Measurements from ENCODE around the gene CAMK2G. TPM values are rescaled to one million over a fixed set of nuclear protein-coding genes. Genes with fewer than 3 reads are reported as not detected.
"Not testable (repeated sequence)": the region's sequence is repeated elsewhere in the genome, so short reads cannot be mapped to it uniquely, and the experiment has no call there.

Gene CAMK2G
- total RNA-seq (2014; rRNA removed; shearing (Covaris generic)) = 12.5 and 17.6 TPM in 2 replicates

- H3K36me3 ChIP-seq = peaks cover 12% of the 10 kb centered on the region; the same call in 1 of the 2 replicates
- no peaks in the 10 kb centered on the region for H3K9me3 ChIP-seq (replicated peaks)
- DNase-seq (ENCODE audit: low read depth in 1 of 2, low spot score in 2 of 2) = peak; percentile 73 to 90
- H3K4me1 ChIP-seq (replicated peaks) = peaks cover 10% of the 10 kb centered on the region
- H3K27me3 ChIP-seq (replicated peaks) = no peaks in the 10 kb centered on the region
- H3K4me3 ChIP-seq = peak within 1 kb of the TSS; percentile 90
- H3K27ac ChIP-seq = no peak within 1 kb of the TSS
Measured at GRCh38 chr10:73874267-73875138, at the start of gene CAMK2G. Gene CAMK2G (minus strand): TSS chr10:73874555. CDS start chr10:73874461, 94 bp downstream.

DNA sequence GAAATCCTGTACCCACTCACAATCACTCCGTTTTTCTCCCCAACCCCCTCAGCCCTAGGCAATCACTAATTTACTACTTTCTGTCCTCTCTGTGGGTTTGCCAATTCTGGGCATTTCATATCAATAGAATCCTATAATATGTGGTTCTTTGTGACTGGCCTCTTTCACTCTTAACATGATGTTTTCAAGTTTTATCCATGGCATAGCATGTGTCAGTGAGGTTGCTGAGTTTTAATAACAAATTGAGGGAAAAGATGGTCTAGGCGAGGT, 48.4 kb upstream of the CAMK2G start:
- Histone ChIP-seq H3K4me1 (replicated peaks) (peaks cover 15% of the 10 kb centered on the region), H3K27ac (no peak overlapping the region), H3K27me3 (replicated peaks) (no peaks in the 10 kb centered on the region), H3K9me3 (replicated peaks) (0 out of 2 replicates have a peak, but pooled peaks cover 5% of the 10 kb centered on the region), H3K36me3 (no peaks in the 10 kb centered on the region), H3K4me3 (no peak overlapping the region)
- DNase-seq (ENCODE audit: low read depth in 1 of 2, low spot score in 2 of 2) = no peak

DNA sequence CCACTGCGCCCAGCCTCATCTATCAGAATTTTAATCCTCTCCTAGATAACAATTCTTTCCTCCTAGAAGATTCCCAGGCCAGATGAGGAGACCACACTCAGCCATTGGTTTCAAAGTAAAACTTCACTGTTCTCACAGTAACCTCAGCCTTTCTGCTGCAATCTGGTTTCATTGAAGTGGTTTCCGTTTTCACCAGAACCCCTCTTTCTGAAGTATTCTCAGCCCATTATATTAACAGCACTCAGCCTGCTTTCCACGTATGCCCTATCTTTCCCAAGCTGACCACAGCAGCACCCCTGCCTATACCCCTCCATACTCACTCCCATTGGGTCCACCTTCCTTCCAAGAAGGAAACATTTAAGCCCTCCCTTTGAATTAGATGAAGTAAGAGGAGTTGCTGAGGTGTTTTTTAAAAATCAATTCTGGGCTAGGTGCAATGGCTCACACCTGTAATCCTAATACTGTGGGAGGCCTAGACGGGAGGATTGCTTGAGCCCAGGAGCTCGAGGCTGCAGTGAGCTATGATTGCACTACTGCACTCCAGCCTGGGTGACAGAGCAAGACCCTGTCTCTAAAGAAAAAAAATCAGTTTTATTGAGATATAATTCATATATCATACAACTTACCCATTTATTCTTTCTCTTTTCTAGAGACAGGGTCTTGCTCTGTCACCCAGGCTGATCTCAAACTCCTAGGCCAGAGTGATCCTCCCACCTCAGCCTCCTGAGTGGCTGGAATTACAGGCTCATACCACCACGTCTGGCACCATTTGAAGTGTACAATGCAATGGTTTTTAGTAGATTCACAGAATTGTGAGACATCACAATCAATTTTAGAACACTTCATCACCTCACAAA, 47.9 kb upstream of the CAMK2G start:
- no peak overlapping the region for H3K27ac ChIP-seq
- H3K9me3 ChIP-seq (replicated peaks) = 0 out of 2 replicates have a peak, but pooled peaks cover 5% of the 10 kb centered on the region
- no peaks in the 10 kb centered on the region for H3K36me3 ChIP-seq
- DNase-seq (ENCODE audit: low read depth in 1 of 2, low spot score in 2 of 2) = no peak
- no peaks in the 10 kb centered on the region for H3K27me3 ChIP-seq (replicated peaks)
- no peak overlapping the region for H3K4me3 ChIP-seq
- H3K4me1 ChIP-seq (replicated peaks) = peaks cover 20% of the 10 kb centered on the region

DNA sequence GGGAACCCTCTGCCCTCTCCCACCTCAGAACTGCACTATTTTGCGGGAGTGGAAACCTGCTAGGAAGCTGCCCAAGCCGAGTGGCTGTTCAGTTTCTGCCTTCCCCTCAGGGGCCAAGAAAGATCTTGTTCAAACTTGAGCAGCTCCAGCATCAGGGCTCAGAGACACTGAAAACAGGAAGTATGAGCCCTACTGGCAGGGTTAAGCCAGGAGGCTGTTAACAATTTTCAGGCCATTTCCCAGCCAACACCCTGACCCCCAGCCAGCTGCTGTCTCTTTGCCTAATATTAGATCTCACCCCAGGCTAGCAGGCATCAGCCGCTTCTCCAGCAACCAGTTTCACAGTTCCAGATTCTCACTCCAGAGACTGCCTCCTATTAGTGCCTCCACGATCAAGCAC, 45.7 kb upstream of the CAMK2G start:
- no peak for DNase-seq (ENCODE audit: low read depth in 1 of 2, low spot score in 2 of 2)
- Histone ChIP-seq H3K4me3 (no peak overlapping the region), H3K27ac (no peak overlapping the region), H3K36me3 (no peaks in the 10 kb centered on the region), H3K27me3 (replicated peaks) (no peaks in the 10 kb centered on the region), H3K4me1 (replicated peaks) (peaks cover 28% of the 10 kb centered on the region), H3K9me3 (replicated peaks) (0 out of 2 replicates have a peak, but pooled peaks cover 5% of the 10 kb centered on the region)

- DNase-seq (ENCODE audit: low read depth in 1 of 2, low spot score in 2 of 2); H3K27me3 ChIP-seq (replicated peaks); H3K4me3 ChIP-seq; H3K9me3 ChIP-seq (replicated peaks); H3K36me3 ChIP-seq; H3K27ac ChIP-seq: not testable (repeated sequence)
- peaks cover 24% of the 10 kb centered on the region for H3K4me1 ChIP-seq (replicated peaks)
Measured at GRCh38 chr10:73919481-73919880, 45.1 kb upstream of the CAMK2G start.

DNA sequence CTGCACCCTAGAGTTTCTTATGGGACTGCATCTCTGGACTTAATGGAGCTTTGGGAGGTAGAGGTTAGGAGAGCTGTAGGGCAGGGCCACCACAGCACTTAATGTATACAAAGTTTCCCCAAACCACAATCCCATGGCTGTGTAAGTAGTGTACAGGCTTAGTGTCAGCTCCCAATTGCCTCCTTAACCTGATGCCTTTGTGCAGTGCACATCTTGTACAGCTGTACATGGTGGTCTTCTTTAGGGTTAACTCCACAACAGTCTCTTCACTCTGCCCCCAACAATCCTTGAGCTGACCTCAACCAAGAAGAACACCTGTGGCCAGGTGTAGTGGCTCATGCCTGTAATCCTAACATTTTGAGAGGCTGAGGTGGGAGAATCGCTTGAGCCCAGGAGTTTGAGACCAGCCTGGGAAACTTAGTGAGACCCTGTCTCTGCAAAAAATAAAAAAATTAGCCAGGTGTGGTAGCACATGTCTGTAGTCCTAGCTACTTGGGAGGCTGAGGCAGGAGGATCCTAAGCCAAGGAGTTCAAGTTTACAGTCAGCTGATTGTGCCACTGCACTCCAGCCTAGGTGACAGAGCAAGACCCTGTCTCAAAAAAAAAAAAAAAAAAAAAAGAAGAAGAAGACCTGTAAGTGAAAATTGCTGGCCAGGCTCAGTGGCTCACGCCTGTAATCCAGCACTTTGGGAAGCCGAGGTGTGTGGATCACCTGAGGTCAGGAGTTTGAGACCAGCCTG, 43.4 kb upstream of the CAMK2G start:
- peaks cover 13% of the 10 kb centered on the region for H3K4me1 ChIP-seq (replicated peaks)

DNA sequence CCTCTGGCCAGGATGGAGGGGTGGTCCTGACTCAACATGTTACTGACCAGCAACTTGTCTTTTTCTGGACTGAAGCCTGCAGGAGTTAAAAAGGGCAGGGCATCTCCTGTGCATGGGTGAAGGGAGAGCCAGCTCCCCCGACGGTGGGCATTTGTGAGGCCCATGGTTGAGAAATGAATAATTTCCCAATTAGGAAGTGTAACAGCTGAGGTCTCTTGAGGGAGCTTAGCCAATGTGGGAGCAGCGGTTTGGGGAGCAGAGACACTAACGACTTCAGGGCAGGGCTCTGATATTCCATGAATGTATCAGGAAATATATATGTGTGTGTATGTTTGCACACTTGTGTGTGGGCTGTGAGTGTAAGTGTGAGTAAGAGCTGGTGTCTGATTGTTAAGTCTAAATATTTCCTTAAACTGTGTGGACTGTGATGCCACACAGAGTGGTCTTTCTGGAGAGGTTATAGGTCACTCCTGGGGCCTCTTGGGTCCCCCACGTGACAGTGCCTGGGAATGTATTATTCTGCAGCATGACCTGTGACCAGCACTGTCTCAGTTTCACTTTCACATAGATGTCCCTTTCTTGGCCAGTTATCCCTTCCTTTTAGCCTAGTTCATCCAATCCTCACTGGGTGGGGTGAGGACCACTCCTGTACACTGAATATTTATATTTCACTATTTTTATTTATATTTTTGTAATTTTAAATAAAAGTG, 42.6 kb upstream of the CAMK2G start:
- H3K27ac ChIP-seq = no peak overlapping the region
- no peak for DNase-seq (ENCODE audit: low read depth in 1 of 2, low spot score in 2 of 2)
- H3K4me1 ChIP-seq (replicated peaks) = peaks cover 13% of the 10 kb centered on the region
- H3K9me3 ChIP-seq (replicated peaks) = 0 out of 2 replicates have a peak, but pooled peaks cover 5% of the 10 kb centered on the region
- H3K27me3 ChIP-seq (replicated peaks) = no peaks in the 10 kb centered on the region
- no peaks in the 10 kb centered on the region for H3K36me3 ChIP-seq
- H3K4me3 ChIP-seq = no peak overlapping the region

More for the DNA sequence above, 43.4 kb upstream of the CAMK2G start:
- Histone ChIP-seq H3K27me3 (replicated peaks) (no peaks in the 10 kb centered on the region), H3K4me3 (no peak overlapping the region), H3K9me3 (replicated peaks) (0 out of 2 replicates have a peak, but pooled peaks cover 5% of the 10 kb centered on the region), H3K36me3 (no peaks in the 10 kb centered on the region), H3K27ac (no peak overlapping the region)
- no peak for DNase-seq (ENCODE audit: low read depth in 1 of 2, low spot score in 2 of 2)

DNA sequence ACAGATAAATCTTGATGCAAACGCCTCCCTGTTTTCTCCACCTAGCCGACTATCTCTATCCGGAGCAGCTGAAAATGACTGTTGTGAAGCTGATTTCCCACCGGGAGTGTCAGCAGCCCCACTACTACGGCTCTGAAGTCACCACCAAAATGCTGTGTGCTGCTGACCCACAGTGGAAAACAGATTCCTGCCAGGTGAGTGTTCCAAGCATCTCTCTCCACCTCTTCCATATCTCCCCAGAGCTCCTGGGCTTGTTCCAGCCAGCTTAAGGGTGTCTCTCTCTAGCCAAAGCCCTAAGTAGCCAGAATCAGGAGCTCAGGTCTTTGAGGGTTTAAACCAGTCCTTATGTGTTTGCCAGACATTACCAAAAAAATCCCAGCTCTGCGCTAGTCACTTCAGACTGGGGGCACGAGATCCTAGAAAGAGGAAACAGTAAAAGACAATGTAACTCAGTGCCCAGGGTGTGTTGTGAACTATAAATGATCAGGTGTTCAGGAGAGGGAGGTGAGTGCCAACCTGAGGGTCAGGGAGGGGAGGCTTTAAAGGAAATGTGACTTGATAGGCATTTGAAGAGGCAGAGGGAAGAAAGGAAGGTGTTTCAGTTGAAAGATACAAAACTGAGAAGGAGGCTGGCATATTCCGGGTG, 41.0 kb upstream of the CAMK2G start:
- DNase-seq (ENCODE audit: low read depth in 1 of 2, low spot score in 2 of 2) = no peak
- no peak overlapping the region for H3K4me3 ChIP-seq
- H3K27ac ChIP-seq = no peak overlapping the region
- 0 out of 2 replicates have a peak, but pooled peaks cover 5% of the 10 kb centered on the region for H3K9me3 ChIP-seq (replicated peaks)
- H3K27me3 ChIP-seq (replicated peaks) = no peaks in the 10 kb centered on the region
- no peaks in the 10 kb centered on the region for H3K36me3 ChIP-seq
- peaks cover 27% of the 10 kb centered on the region for H3K4me1 ChIP-seq (replicated peaks)

- Histone ChIP-seq H3K9me3 (replicated peaks) (0 out of 2 replicates have a peak, but pooled peaks cover 4% of the 10 kb centered on the region), H3K36me3 (no peaks in the 10 kb centered on the region), H3K27me3 (replicated peaks) (no peaks in the 10 kb centered on the region), H3K4me3 (no peak overlapping the region), H3K27ac (no peak overlapping the region), H3K4me1 (replicated peaks) (peaks cover 39% of the 10 kb centered on the region)
- no peak for DNase-seq (ENCODE audit: low read depth in 1 of 2, low spot score in 2 of 2)
Measured at GRCh38 chr10:73914036-73914435, 39.7 kb upstream of the CAMK2G start.

DNA sequence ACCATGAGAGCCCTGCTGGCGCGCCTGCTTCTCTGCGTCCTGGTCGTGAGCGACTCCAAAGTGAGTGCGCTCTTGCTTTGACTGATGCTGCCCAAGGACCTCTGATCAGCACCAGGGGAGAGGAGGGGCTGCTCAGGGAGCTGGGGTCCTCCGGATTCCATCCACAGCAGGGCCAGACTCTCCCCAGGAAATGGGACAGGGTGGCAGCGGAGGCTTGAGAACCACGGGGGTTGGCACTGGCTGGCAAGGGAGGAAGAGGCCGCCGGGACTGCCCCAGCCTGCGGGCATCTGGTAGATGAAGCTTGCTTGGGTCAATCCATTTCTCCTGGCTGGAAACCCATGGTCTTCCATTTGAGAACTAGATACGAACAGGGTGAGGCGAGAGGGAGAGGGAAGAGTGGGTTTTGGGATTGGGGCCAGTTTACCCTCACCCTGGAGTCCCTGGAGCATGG, 37.2 kb upstream of the CAMK2G start:
- Histone ChIP-seq H3K4me3 (peak overlapping the region; percentile 43), H3K27me3 (replicated peaks) (no peaks in the 10 kb centered on the region), H3K27ac (no peak overlapping the region), H3K4me1 (replicated peaks) (peaks cover 50% of the 10 kb centered on the region), H3K9me3 (replicated peaks) (no peaks in the 10 kb centered on the region), H3K36me3 (no peaks in the 10 kb centered on the region)
- no peak for DNase-seq (ENCODE audit: low read depth in 1 of 2, low spot score in 2 of 2)

GRCh38 chr10:73910764-73911552, 36.6 kb upstream of the CAMK2G start, which contains the start of gene PLAU:
Gene PLAU (plus strand): TSS chr10:73911132. CDS start chr10:73911556, 424 bp downstream.
- H3K27ac ChIP-seq = no peak within 1 kb of the TSS

GRCh38 chr10:73910401-73910763, 36.0 kb upstream of the CAMK2G start:
- no peaks in the 10 kb centered on the region for H3K27me3 ChIP-seq (replicated peaks)
- H3K9me3 ChIP-seq (replicated peaks) = no peaks in the 10 kb centered on the region
- no peak overlapping the region for H3K27ac ChIP-seq
- H3K36me3 ChIP-seq = no peaks in the 10 kb centered on the region
- H3K4me1 ChIP-seq (replicated peaks) = peaks cover 61% of the 10 kb centered on the region
- H3K4me3 ChIP-seq = no peak overlapping the region
- DNase-seq (ENCODE audit: low read depth in 1 of 2, low spot score in 2 of 2) = no peak

More at GRCh38 chr10:73910764-73911552, 36.6 kb upstream of the CAMK2G start, which contains the start of gene PLAU:
- peaks cover 55% of the 10 kb centered on the region for H3K4me1 ChIP-seq (replicated peaks)
- DNase-seq (ENCODE audit: low read depth in 1 of 2, low spot score in 2 of 2) = peak; percentile 45 to 48
- H3K9me3 ChIP-seq (replicated peaks) = no peaks in the 10 kb centered on the region
- peak within 1 kb of the TSS; percentile 43 for H3K4me3 ChIP-seq
- H3K27me3 ChIP-seq (replicated peaks) = no peaks in the 10 kb centered on the region
- H3K36me3 ChIP-seq = no peaks in the 10 kb centered on the region
